ENCODE results near the gene TOP1. TPM values are rescaled to one million over a fixed set of nuclear protein-coding genes. Genes with fewer than 3 reads are reported as not detected.

Gene TOP1
- total and polyA plus RNA-seq, 2 of the 4 experiments (the other 2 are of a cell fraction), result 14.0 to 21.5 TPM

GRCh38 chr20:41086402-41087324 is 58.0 kb downstream of the TOP1 start:
- H3K27me3 ChIP-seq (ENCODE audit: control insufficient read depth, insufficient read depth, low read length), result no peaks in the 10 kb centered on the region
- intact Hi-C loops (cut with micrococcal nuclease), result no loop called here
- peaks cover 25 to 32% of the 10 kb centered on the region in 2 experiments; a peak in 3 of 4 replicates for H3K79me1 ChIP-seq (ENCODE audit: low read depth in 1 of 2, low read length in 2 of 2)
- no peak overlapping the region for H2AK5ac ChIP-seq (ENCODE audit: low read depth, low read length)
- H2BK5ac ChIP-seq (ENCODE audit: low read depth, low read length, poor library complexity, severe bottlenecking), result no peak overlapping the region
- no peak for TF ChIP-seq CTCF (conservative IDR thresholded peaks at IDR 0.05; ENCODE audit: low read depth, low read length)
- TF ChIP-seq SMC3 (IDR thresholded peaks at IDR 0.05; ENCODE audit: low read depth, low read length), result no peak
- TF ChIP-seq RFX5 (IDR thresholded peaks at IDR 0.05; ENCODE audit: low read depth, low read length), result no peak
- no peak for TF ChIP-seq CEBPB (IDR thresholded peaks at IDR 0.05; ENCODE audit: low read depth, low read length)
- no peak for TF ChIP-seq RCOR1 (IDR thresholded peaks at IDR 0.05; ENCODE audit: insufficient replicate concordance, low read length)
- no peak for TF ChIP-seq ELK1 (IDR thresholded peaks at IDR 0.05; ENCODE audit: borderline replicate concordance, low read depth, low read length)
- no peak for TF ChIP-seq MXI1 (IDR thresholded peaks at IDR 0.05; ENCODE audit: borderline replicate concordance, low read depth, low read length)
- no peak for TF ChIP-seq RAD21 (IDR thresholded peaks at IDR 0.05; ENCODE audit: low read length)
- no peak for TF ChIP-seq CHD1 (IDR thresholded peaks at IDR 0.05; ENCODE audit: low read depth, low read length)
- no peak for TF ChIP-seq POLR2A (IDR thresholded peaks at IDR 0.05; ENCODE audit: low read depth, low read length)
- TF ChIP-seq BHLHE40 (IDR thresholded peaks at IDR 0.05; ENCODE audit: low read depth, low read length), result no peak
- no peak for TF ChIP-seq NFE2L2 (IDR thresholded peaks at IDR 0.05; ENCODE audit: low read depth, low read length)
- TF ChIP-seq FOS (IDR thresholded peaks at IDR 0.05; ENCODE audit: low read depth, low read length), result no peak
- DNase-seq (no peak), ATAC-seq (ENCODE audit: low read depth) (no peak)
- H4K5ac ChIP-seq (ENCODE audit: low read depth, low read length), result no peak overlapping the region
- BruUV-seq (replicated peaks), result no TSS peak
- no peak overlapping the region for H2BK120ac ChIP-seq (ENCODE audit: low read depth, low read length)
- H3K4me1 ChIP-seq (ENCODE audit: control insufficient read depth, insufficient read depth, low read length), result no peaks in the 10 kb centered on the region
- peaks cover 35% of the 10 kb centered on the region for H3K36me3 ChIP-seq (ENCODE audit: control insufficient read depth, insufficient read depth, low read length)
- no peak overlapping the region for H3K56ac ChIP-seq (ENCODE audit: extremely low read depth, insufficient read depth, low read length)
- no peak overlapping the region for H2BK20ac ChIP-seq (ENCODE audit: low read depth, low read length)
- no peak overlapping the region for H3K27ac ChIP-seq (ENCODE audit: insufficient read depth, low read length)
- H3K14ac ChIP-seq (replicated peaks; ENCODE audit: low read depth, low read length), result no peak overlapping the region
- no peak overlapping the region for H2AFZ ChIP-seq (replicated peaks; ENCODE audit: low read length, poor library complexity)
- no peak overlapping the region for H3K18ac ChIP-seq (ENCODE audit: low read depth, low read length)
- peaks cover 2% of the 10 kb centered on the region; the same call in 1 of the 2 replicates for H4K20me1 ChIP-seq (ENCODE audit: insufficient read depth, low read length)
- in situ Hi-C loops (cut with MboI; ENCODE audit: low sequenced_read_pairs), result no loop called here
- no peak overlapping the region for H4K8ac ChIP-seq (ENCODE audit: low read depth in 2 of 2, low read length in 2 of 2)
- no peak overlapping the region for H2BK15ac ChIP-seq (ENCODE audit: low read depth, low read length)
- peaks cover 3% of the 10 kb centered on the region; the same call in 1 of the 2 replicates for H3K9me1 ChIP-seq (ENCODE audit: insufficient read depth, low read length)
- no peak overlapping the region for H3K9ac ChIP-seq (ENCODE audit: low read depth, low read length)
- no peak overlapping the region for H2AK9ac ChIP-seq (replicated peaks; ENCODE audit: low read depth, low read length, poor library complexity)
- POLR2A ChIA-PET (ENCODE audit: unreplicated experiment), result no interaction called here
- no peak overlapping the region for H3K23ac ChIP-seq (ENCODE audit: low read depth, low read length)
- H4K91ac ChIP-seq (ENCODE audit: insufficient read depth, low read depth, low read length), result no peak overlapping the region
- WGBS, 2 experiments (ENCODE audit: extremely low coverage in 2 of 2, insufficient read length in 1 of 2), result 93% methylated on average over 2 of the region's 8 CpGs; no CpG with 5 or more reads in 1 of the 2 experiments
- no peaks in the 10 kb centered on the region for H3K9me3 ChIP-seq (ENCODE audit: control insufficient read depth, insufficient read depth, low read length)
- no peak overlapping the region for H3K4me3 ChIP-seq (ENCODE audit: insufficient read depth, low read depth, low read length)
- dilution Hi-C loops (cut with HindIII; ENCODE audit: low sequenced_read_pairs, unreplicated experiment), result no loop called here
- no peak overlapping the region for H3K4ac ChIP-seq (ENCODE audit: low read depth, low read length)
- H3K4me2 ChIP-seq (ENCODE audit: low read depth, low read length), result no peak overlapping the region
- CTCF ChIA-PET, result no interaction called here
